ENCODE data around the gene TRAF3IP1.

DNA sequence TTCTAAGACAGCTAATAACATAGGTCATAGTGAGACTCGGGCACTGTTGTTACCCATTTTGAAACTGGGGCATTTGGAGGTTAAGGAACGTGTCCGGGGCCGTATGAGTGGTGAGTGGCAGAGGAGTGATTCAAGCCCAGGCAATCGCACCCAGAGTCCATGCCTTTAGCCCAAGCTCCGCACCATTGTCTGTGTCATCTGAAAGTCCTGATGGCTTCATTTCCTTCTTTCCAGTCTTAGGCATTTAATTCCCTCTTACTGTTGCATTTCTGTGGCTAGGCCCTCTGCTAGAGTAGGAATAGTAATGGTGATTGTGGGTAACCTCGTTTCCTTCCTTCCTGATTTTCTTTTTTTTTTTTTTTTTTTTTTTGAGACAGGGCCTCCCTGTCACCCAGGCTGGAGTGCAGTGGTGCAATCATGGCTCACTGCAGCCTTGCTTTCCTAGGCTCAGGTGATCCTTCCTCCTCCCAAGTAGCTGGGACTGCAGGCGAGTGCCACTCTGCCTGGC is 56.6 kb downstream of the TRAF3IP1 start:
- TF ChIP-seq, protein P1, sequence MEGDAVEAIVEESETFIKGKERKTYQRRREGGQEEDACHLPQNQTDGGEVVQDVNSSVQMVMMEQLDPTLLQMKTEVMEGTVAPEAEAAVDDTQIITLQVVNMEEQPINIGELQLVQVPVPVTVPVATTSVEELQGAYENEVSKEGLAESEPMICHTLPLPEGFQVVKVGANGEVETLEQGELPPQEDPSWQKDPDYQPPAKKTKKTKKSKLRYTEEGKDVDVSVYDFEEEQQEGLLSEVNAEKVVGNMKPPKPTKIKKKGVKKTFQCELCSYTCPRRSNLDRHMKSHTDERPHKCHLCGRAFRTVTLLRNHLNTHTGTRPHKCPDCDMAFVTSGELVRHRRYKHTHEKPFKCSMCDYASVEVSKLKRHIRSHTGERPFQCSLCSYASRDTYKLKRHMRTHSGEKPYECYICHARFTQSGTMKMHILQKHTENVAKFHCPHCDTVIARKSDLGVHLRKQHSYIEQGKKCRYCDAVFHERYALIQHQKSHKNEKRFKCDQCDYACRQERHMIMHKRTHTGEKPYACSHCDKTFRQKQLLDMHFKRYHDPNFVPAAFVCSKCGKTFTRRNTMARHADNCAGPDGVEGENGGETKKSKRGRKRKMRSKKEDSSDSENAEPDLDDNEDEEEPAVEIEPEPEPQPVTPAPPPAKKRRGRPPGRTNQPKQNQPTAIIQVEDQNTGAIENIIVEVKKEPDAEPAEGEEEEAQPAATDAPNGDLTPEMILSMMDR (IDR thresholded peaks at IDR 0.05): no peak
- TF ChIP-seq ZFX (IDR thresholded peaks at IDR 0.05; ENCODE audit: borderline replicate concordance): no peak
